GM12874 (cell line): ENCODE measurements around the gene PARPBP.

ENCODE experiments used
- CTCF ChIP-seq: IDR thresholded peaks from 2 replicates; pipeline ENCODE4 v1.5.1; 2011; ENCODE audit warnings: low read depth, mild to moderate bottlenecking, control low read depth, low read length, moderate library complexity; ENCODE audit not compliant: insufficient read depth

Gene PARPBP

GRCh38 chr12:102182635-102183034, 62.7 kb downstream of the PARPBP start:
- no peak for TF ChIP-seq CTCF

GRCh38 chr12:102195826-102196225, 75.8 kb downstream of the PARPBP start:
- TF ChIP-seq CTCF = no peak

GRCh38 chr12:102197789-102198188, 77.8 kb downstream of the PARPBP start, which contains the start of gene PMCH:
PMCH (minus strand) TSS chr12:102197833; CDS start chr12:102197770, 63 bp downstream.
- no peak for TF ChIP-seq CTCF

- no peak for TF ChIP-seq CTCF
Observed at GRCh38 chr12:102201436-102202061, 81.6 kb downstream of the PARPBP start.

- TF ChIP-seq CTCF = no peak
Observed at GRCh38 chr12:102202556-102202955, 82.6 kb downstream of the PARPBP start.

GRCh38 chr12:102204025-102204424, 84.0 kb downstream of the PARPBP start:
- TF ChIP-seq CTCF = no peak

- TF ChIP-seq CTCF = no peak
Observed at GRCh38 chr12:102215992-102216691, 96.2 kb downstream of the PARPBP start.
